H9 (cell line): Measurements from ENCODE around the gene NOS1AP. TPM values are rescaled to one million over a fixed set of nuclear protein-coding genes. Genes with fewer than 3 reads are reported as not detected.

ENCODE experiments used
- DNase-seq: peaks from one replicate; pipeline ENCODE4 v3.0.0-alpha.2; 2017
- H2AFZ ChIP-seq: one replicate; pipeline ENCODE4 v1.6.1; 2013; ENCODE audit warnings: mild to moderate bottlenecking, low read length, control low read depth, moderate library complexity
- H2AK5ac ChIP-seq: 2 replicates; pipeline ENCODE4 v1.6.1; 2013; ENCODE audit warnings: low read length, control low read depth, mixed read lengths; ENCODE audit not compliant: insufficient read length
- H2BK120ac ChIP-seq: one replicate; pipeline ENCODE4 v1.6.1; 2013; ENCODE audit warnings: low read depth, mild to moderate bottlenecking, low read length, control low read depth, inconsistent platforms; ENCODE audit not compliant: poor library complexity, severe bottlenecking
- H2BK12ac ChIP-seq: 2 replicates; pipeline ENCODE4 v1.6.1; 2013; ENCODE audit warnings: low read length, control low read depth, mixed read lengths, low read depth; ENCODE audit not compliant: insufficient read length
- H2BK15ac ChIP-seq: 2 replicates; pipeline ENCODE4 v1.6.1; 2013; ENCODE audit warnings: low read depth, low read length, control low read depth
- H2BK20ac ChIP-seq: one replicate; pipeline ENCODE4 v1.6.1; 2013; ENCODE audit warnings: low read depth, mild to moderate bottlenecking, low read length, control low read depth, inconsistent platforms; ENCODE audit not compliant: poor library complexity, severe bottlenecking
- H2BK5ac ChIP-seq: 2 replicates; pipeline ENCODE4 v1.6.1; 2013; ENCODE audit warnings: low read length, control low read depth, mixed read lengths; ENCODE audit not compliant: insufficient read length
- H3K14ac ChIP-seq: 2 replicates; pipeline ENCODE4 v1.6.1; 2013; ENCODE audit warnings: low read length, control low read depth; ENCODE audit not compliant: insufficient read depth
- H3K18ac ChIP-seq: 2 replicates; pipeline ENCODE4 v1.6.1; 2013; ENCODE audit warnings: low read depth, mild to moderate bottlenecking, mixed read lengths, low read length, control low read depth; ENCODE audit not compliant: insufficient read length
- H3K23ac ChIP-seq: 2 replicates; pipeline ENCODE4 v1.6.1; 2013; ENCODE audit warnings: low read length, control low read depth, mixed read lengths, low read depth; ENCODE audit not compliant: insufficient read length
- H3K23me2 ChIP-seq: 2 replicates; pipeline ENCODE4 v1.6.1; 2013; ENCODE audit warnings: low read depth, mild to moderate bottlenecking, mixed read lengths, low read length, control low read depth; ENCODE audit not compliant: insufficient read length, poor library complexity, severe bottlenecking
- H3K27ac ChIP-seq: 2 replicates; pipeline ENCODE4 v1.5.1; 2013; ENCODE audit warnings: low read length, control low read depth, mixed read lengths, low read depth; ENCODE audit not compliant: insufficient read length
- H3K27me3 ChIP-seq: 2 replicates; pipeline ENCODE4 v1.6.1; 2013; ENCODE audit warnings: low read length, control low read depth, inconsistent platforms; ENCODE audit not compliant: insufficient read depth
- H3K4ac ChIP-seq: 2 replicates; pipeline ENCODE4 v1.6.1; 2013; ENCODE audit warnings: low read depth, mild to moderate bottlenecking, control low read depth, inconsistent platforms, low read length, moderate library complexity
- H3K4me1 ChIP-seq: 2 replicates; pipeline ENCODE4 v1.6.1; 2013; ENCODE audit warnings: low read length, control low read depth, inconsistent platforms; ENCODE audit not compliant: insufficient read depth
- H3K4me2 ChIP-seq: 2 replicates; pipeline ENCODE4 v1.6.1; 2013; ENCODE audit warnings: low read length, control low read depth, mixed read lengths; ENCODE audit not compliant: insufficient read length, insufficient read depth
- H3K56ac ChIP-seq: 2 replicates; pipeline ENCODE4 v1.6.1; 2013; ENCODE audit warnings: low read depth, mild to moderate bottlenecking, mixed read lengths, low read length, control low read depth; ENCODE audit not compliant: insufficient read length
- H3K79me1 ChIP-seq: 2 replicates; pipeline ENCODE4 v1.6.1; 2013; ENCODE audit warnings: low read depth, mild to moderate bottlenecking, moderate library complexity, low read length, control low read depth, inconsistent platforms; ENCODE audit not compliant: insufficient read depth, poor library complexity, severe bottlenecking
- H3K79me2 ChIP-seq: 2 replicates; pipeline ENCODE4 v1.6.1; 2013; ENCODE audit warnings: low read length, control low read depth, inconsistent platforms; ENCODE audit not compliant: insufficient read depth
- H3K9ac ChIP-seq: 2 replicates; pipeline ENCODE4 v1.6.1; 2013; ENCODE audit warnings: low read length, control low read depth, mixed read lengths; ENCODE audit not compliant: insufficient read length; ENCODE audit errors: extremely low read depth
- H3K9me3 ChIP-seq: one replicate; pipeline ENCODE4 v1.6.1; 2013; ENCODE audit warnings: low read depth, low read length, inconsistent platforms; ENCODE audit not compliant: control insufficient read depth
- H3T11ph ChIP-seq: one replicate; pipeline ENCODE4 v1.6.1; 2013; ENCODE audit warnings: mild to moderate bottlenecking, low read length, control low read depth, inconsistent platforms
- H4K20me1 ChIP-seq: one replicate; pipeline ENCODE4 v1.6.1; 2013; ENCODE audit not compliant: control insufficient read depth, insufficient read length, insufficient read depth
- H4K5ac ChIP-seq: 2 replicates; pipeline ENCODE4 v1.6.1; 2013; ENCODE audit warnings: low read depth, mild to moderate bottlenecking, mixed read lengths, low read length, control low read depth; ENCODE audit not compliant: insufficient read length
- H4K8ac ChIP-seq: replicated peaks from 2 replicates; pipeline ENCODE4 v1.6.1; 2013; ENCODE audit warnings: low read length, control low read depth, mixed read lengths, low read depth; ENCODE audit not compliant: insufficient read length
- H4K91ac ChIP-seq: 2 replicates; pipeline ENCODE4 v1.6.1; 2013; ENCODE audit warnings: low read depth, mild to moderate bottlenecking, moderate library complexity, mixed read lengths, low read length, control low read depth; ENCODE audit not compliant: insufficient read length
- H3K27ac Mint-ChIP-seq, 3 experiments: 2 replicates in 2 of 3; 3 replicates in 1 of 3; pipeline ENCODE4 v1.8.0; 2020 to 2021; ENCODE audit warnings: mixed read lengths in 3 of 3, mild to moderate bottlenecking in 1 of 3, moderate library complexity in 1 of 3
- H3K27me3 Mint-ChIP-seq: 2 replicates; pipeline ENCODE4 v1.8.0; 2021; ENCODE audit warnings: low read depth, mild to moderate bottlenecking, moderate library complexity, mixed read lengths
- H3K36me3 Mint-ChIP-seq, 3 experiments: 2 replicates in 2 of 3; 3 replicates in 1 of 3; pipeline ENCODE4 v1.8.0; 2020 to 2021; ENCODE audit warnings: low read depth in 3 of 3, mixed read lengths in 3 of 3; ENCODE audit not compliant: insufficient read depth in 1 of 3
- H3K4me1 Mint-ChIP-seq, 2 experiments: 2 replicates each; pipeline ENCODE4 v1.8.0; 2020; ENCODE audit warnings: mixed read lengths in 2 of 2
- H3K4me3 Mint-ChIP-seq, 2 experiments: 2 replicates in 1 of 2; 3 replicates in 1 of 2; pipeline ENCODE4 v1.8.0; 2020 to 2021; ENCODE audit warnings: mild to moderate bottlenecking in 2 of 2, mixed read lengths in 2 of 2, moderate library complexity in 1 of 2
- H3K9me3 Mint-ChIP-seq, 2 experiments: 2 replicates in 1 of 2; 3 replicates in 1 of 2; pipeline ENCODE4 v1.8.0; 2020; ENCODE audit warnings: mild to moderate bottlenecking in 2 of 2, mixed read lengths in 2 of 2, moderate library complexity in 1 of 2
- CTCF ChIP-seq: fragments of 200-600 bp; sonication (generic); conservative IDR thresholded peaks from 3 replicates; pipeline ENCODE4 v1.8.0; 2021; ENCODE audit warnings: antibody characterized with exemption, mild to moderate bottlenecking
- WGBS: extraction: QIAGEN DNeasy Blood & Tissue Kit; methylation state at CpG from one replicate; pipeline ENCODE4 v1.1.7; 2013; ENCODE audit warnings: missing lambda C conversion rate, low lambda C conversion rate, mixed read lengths; ENCODE audit not compliant: insufficient read length; ENCODE audit errors: extremely low coverage; 5-methylcytosine and 5-hydroxymethylcytosine counted together
- total RNA-seq: library from RNA; stranded (reverse); gene quantifications from 2 replicates; pipeline ENCODE4 v1.2.1, GENCODE V29; 2021

The NOS1AP gene
- total RNA-seq, 1 experiment from 2014 or later: 8.4 TPM

GRCh38 chr1:162250004-162250730 is 180.7 kb downstream of the NOS1AP start:
- no peak for TF ChIP-seq CTCF
- H3K9me3 Mint-ChIP-seq: no peaks in the 10 kb centered on the region; a peak in 1 of 5 replicates
- Histone ChIP-seq H3T11ph (no peak overlapping the region), H3K4me1 (peaks cover 16% of the 10 kb centered on the region), H3K27ac (no peak overlapping the region), H3K9me3 (no peaks in the 10 kb centered on the region), H3K23me2 (no peaks in the 10 kb centered on the region), H3K4ac (no peak overlapping the region), H4K91ac (no peak overlapping the region), H3K18ac (no peak overlapping the region), H4K20me1 (no peaks in the 10 kb centered on the region), H2AFZ (no peak overlapping the region), H3K79me2 (no peaks in the 10 kb centered on the region), H3K79me1 (no peaks in the 10 kb centered on the region), H3K14ac (no peak overlapping the region), H3K4me2 (no peak overlapping the region), H4K5ac (no peak overlapping the region), H2AK5ac (no peak overlapping the region), H2BK120ac (no peak overlapping the region), H3K9ac (no peak overlapping the region), H2BK5ac (no peak overlapping the region), H2BK20ac (no peak overlapping the region), H3K23ac (no peak overlapping the region), H3K56ac (no peak overlapping the region), H2BK12ac (no peak overlapping the region), H3K27me3 (no peaks in the 10 kb centered on the region), H4K8ac (no peak overlapping the region), H2BK15ac (no peak overlapping the region)
- no peaks in the 10 kb centered on the region for H3K27me3 Mint-ChIP-seq
- WGBS: no CpG with 5 or more reads among the region's 2 CpGs
- H3K27ac Mint-ChIP-seq: peak overlapping the region; percentile 74 to 97 (median 82); a peak in 6 of 7 replicates
- peaks cover 0 to 1% (median 0%) of the 10 kb centered on the region in 3 experiments; a peak in 1 of 7 replicates for H3K36me3 Mint-ChIP-seq
- DNase-seq: no peak
- H3K4me3 Mint-ChIP-seq: peak overlapping the region in 1 of 2 experiments; percentile 13; a peak in 2 of 5 replicates
- H3K4me1 Mint-ChIP-seq: peaks cover 62 to 64% of the 10 kb centered on the region in 2 experiments
